K562 (cell line): Measurements from ENCODE around the gene EIF4G1.

Experiments
- BRCA1 ChIP-seq, 2 experiments: fragments of 450-650 bp in 1 of 2; sonication (generic) in 1 of 2; formaldehyde crosslinking in 1 of 2; IDR thresholded peaks; 2 replicates each; pipeline versions ENCODE4 v1.5.0 to v1.6.1; 2017 to 2020; ENCODE audit warnings: mild to moderate bottlenecking in 1 of 2, missing genetic modification reagents in 1 of 2
- CEBPB ChIP-seq: fragments of 450-650 bp; IDR thresholded peaks from 2 replicates; pipeline ENCODE4 v1.6.1; 2016; ENCODE audit warnings: missing genetic modification characterization, missing compliant biosample characterization
- JUN ChIP-seq, 2 experiments: sonication (generic) in 1 of 2; formaldehyde crosslinking in 1 of 2; IDR thresholded peaks; 2 replicates each; pipeline versions ENCODE4 v1.6.1 to v1.8.0; 2012 to 2022; ENCODE audit warnings: borderline replicate concordance in 2 of 2, mild to moderate bottlenecking in 2 of 2, improper control_type of control experiment in 1 of 2, low read depth in 1 of 2, low read length in 1 of 2, missing genetic modification reagents in 1 of 2
- KLF13 ChIP-seq: fragments of 450-650 bp; IDR thresholded peaks from 2 replicates; pipeline ENCODE4 v1.6.1; 2016; ENCODE audit warnings: missing genetic modification characterization, low read depth, mild to moderate bottlenecking, missing compliant biosample characterization, moderate library complexity, borderline replicate concordance
- POLR2A ChIP-seq: fragments of 450-650 bp; conservative IDR thresholded peaks from 2 replicates; pipeline ENCODE4 v1.6.1; 2016
- ZNF785 ChIP-seq: fragments of 250-450 bp; sonication (Bioruptor Pico); IDR thresholded peaks from 2 replicates; pipeline ENCODE4 v1.4.0; 2020; ENCODE audit warnings: mild to moderate bottlenecking
- TF ChIP-seq, protein P1 (sequence below): sonication (generic); formaldehyde crosslinking; IDR thresholded peaks from 2 replicates; pipeline ENCODE4 v1.8.1; 2023; ENCODE audit warnings: mild to moderate bottlenecking, missing genetic modification reagents
- TF ChIP-seq, protein P2 (sequence below): sonication (generic); formaldehyde crosslinking; IDR thresholded peaks from 2 replicates; pipeline ENCODE4 v1.8.0; 2022; ENCODE audit warnings: mild to moderate bottlenecking, missing genetic modification reagents
- TF ChIP-seq, protein P3 (sequence below), 3 experiments: IDR thresholded peaks in 2 of 3; conservative IDR thresholded peaks in 1 of 3; 2 replicates each; pipeline ENCODE4 v1.5.1; 2011 to 2012; ENCODE audit warnings: low read length in 3 of 3, mild to moderate bottlenecking in 3 of 3, control low read depth in 2 of 3, improper control_type of control experiment in 1 of 3, inconsistent platforms in 1 of 3, low read depth in 1 of 3, mixed read lengths in 1 of 3, moderate library complexity in 1 of 3; ENCODE audit not compliant: insufficient read depth in 2 of 3
- TF ChIP-seq, protein P4 (sequence below): sonication (generic); formaldehyde crosslinking; IDR thresholded peaks from 2 replicates; pipeline ENCODE4 v1.9.0; 2022; ENCODE audit warnings: mild to moderate bottlenecking, missing genetic modification reagents
- TF ChIP-seq, protein P5 (sequence below), 2 experiments: IDR thresholded peaks; 2 replicates each; pipeline ENCODE4 v1.6.1; 2011; ENCODE audit warnings: borderline replicate concordance in 1 of 2, control low read depth in 1 of 2, low read depth in 1 of 2, low read length in 1 of 2, mild to moderate bottlenecking in 1 of 2, mixed read lengths in 1 of 2, moderate library complexity in 1 of 2; ENCODE audit not compliant: insufficient read depth in 1 of 2, insufficient read length in 1 of 2, poor library complexity in 1 of 2, severe bottlenecking in 1 of 2; ENCODE audit errors: extremely low read depth in 1 of 2

DNA sequence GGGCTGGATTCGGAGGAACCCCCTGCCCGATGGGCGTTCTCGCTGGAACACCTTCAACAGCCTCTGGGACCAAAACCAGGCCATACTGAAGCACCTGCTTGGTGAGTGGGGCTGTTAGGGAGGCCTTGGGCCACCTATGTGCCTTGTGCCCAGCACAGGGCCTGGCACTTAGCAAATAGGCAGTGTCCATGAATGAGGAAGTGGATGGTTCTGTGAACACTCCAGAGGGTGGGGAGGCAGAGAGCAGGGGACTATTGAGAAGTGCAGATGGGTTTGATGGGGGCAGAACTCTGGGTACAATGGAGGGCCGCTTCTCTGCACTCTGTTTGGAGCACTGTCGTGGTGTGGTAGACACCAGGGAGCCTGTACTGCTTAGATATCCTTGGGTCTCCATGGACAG, 37.0 kb upstream of the EIF4G1 start:
- TF ChIP-seq, protein P1, sequence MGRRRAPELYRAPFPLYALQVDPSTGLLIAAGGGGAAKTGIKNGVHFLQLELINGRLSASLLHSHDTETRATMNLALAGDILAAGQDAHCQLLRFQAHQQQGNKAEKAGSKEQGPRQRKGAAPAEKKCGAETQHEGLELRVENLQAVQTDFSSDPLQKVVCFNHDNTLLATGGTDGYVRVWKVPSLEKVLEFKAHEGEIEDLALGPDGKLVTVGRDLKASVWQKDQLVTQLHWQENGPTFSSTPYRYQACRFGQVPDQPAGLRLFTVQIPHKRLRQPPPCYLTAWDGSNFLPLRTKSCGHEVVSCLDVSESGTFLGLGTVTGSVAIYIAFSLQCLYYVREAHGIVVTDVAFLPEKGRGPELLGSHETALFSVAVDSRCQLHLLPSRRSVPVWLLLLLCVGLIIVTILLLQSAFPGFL (CRISPR knock-in tag), result no peak
- TF ChIP-seq BRCA1 (IDR thresholded peaks at IDR 0.05) (no peak), BRCA1 (CRISPR knock-in tag; IDR thresholded peaks at IDR 0.05) (no peak), KLF13 (no peak), JUN (IDR thresholded peaks at IDR 0.05; ENCODE audit: borderline replicate concordance, low read depth, low read length) (no peak), JUN (CRISPR knock-in tag; IDR thresholded peaks at IDR 0.05; ENCODE audit: borderline replicate concordance) (no peak), CEBPB (tag) (no peak), POLR2A (no peak), ZNF785 (CRISPR knock-in tag) (no peak)
- TF ChIP-seq, protein P2, sequence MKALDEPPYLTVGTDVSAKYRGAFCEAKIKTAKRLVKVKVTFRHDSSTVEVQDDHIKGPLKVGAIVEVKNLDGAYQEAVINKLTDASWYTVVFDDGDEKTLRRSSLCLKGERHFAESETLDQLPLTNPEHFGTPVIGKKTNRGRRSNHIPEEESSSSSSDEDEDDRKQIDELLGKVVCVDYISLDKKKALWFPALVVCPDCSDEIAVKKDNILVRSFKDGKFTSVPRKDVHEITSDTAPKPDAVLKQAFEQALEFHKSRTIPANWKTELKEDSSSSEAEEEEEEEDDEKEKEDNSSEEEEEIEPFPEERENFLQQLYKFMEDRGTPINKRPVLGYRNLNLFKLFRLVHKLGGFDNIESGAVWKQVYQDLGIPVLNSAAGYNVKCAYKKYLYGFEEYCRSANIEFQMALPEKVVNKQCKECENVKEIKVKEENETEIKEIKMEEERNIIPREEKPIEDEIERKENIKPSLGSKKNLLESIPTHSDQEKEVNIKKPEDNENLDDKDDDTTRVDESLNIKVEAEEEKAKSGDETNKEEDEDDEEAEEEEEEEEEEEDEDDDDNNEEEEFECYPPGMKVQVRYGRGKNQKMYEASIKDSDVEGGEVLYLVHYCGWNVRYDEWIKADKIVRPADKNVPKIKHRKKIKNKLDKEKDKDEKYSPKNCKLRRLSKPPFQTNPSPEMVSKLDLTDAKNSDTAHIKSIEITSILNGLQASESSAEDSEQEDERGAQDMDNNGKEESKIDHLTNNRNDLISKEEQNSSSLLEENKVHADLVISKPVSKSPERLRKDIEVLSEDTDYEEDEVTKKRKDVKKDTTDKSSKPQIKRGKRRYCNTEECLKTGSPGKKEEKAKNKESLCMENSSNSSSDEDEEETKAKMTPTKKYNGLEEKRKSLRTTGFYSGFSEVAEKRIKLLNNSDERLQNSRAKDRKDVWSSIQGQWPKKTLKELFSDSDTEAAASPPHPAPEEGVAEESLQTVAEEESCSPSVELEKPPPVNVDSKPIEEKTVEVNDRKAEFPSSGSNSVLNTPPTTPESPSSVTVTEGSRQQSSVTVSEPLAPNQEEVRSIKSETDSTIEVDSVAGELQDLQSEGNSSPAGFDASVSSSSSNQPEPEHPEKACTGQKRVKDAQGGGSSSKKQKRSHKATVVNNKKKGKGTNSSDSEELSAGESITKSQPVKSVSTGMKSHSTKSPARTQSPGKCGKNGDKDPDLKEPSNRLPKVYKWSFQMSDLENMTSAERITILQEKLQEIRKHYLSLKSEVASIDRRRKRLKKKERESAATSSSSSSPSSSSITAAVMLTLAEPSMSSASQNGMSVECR, result no peak
- TF ChIP-seq, protein P3, sequence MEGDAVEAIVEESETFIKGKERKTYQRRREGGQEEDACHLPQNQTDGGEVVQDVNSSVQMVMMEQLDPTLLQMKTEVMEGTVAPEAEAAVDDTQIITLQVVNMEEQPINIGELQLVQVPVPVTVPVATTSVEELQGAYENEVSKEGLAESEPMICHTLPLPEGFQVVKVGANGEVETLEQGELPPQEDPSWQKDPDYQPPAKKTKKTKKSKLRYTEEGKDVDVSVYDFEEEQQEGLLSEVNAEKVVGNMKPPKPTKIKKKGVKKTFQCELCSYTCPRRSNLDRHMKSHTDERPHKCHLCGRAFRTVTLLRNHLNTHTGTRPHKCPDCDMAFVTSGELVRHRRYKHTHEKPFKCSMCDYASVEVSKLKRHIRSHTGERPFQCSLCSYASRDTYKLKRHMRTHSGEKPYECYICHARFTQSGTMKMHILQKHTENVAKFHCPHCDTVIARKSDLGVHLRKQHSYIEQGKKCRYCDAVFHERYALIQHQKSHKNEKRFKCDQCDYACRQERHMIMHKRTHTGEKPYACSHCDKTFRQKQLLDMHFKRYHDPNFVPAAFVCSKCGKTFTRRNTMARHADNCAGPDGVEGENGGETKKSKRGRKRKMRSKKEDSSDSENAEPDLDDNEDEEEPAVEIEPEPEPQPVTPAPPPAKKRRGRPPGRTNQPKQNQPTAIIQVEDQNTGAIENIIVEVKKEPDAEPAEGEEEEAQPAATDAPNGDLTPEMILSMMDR (IDR thresholded peaks at IDR 0.05 in 2 of 3, conservative IDR thresholded peaks at IDR 0.05 in 1 of 3; ENCODE audit: insufficient read depth in 2 of 3, low read depth in 1 of 3, low read length in 3 of 3), result no peak
- TF ChIP-seq, protein P4, sequence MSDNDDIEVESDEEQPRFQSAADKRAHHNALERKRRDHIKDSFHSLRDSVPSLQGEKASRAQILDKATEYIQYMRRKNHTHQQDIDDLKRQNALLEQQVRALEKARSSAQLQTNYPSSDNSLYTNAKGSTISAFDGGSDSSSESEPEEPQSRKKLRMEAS (CRISPR knock-in tag), result no peak
- TF ChIP-seq, protein P5, sequence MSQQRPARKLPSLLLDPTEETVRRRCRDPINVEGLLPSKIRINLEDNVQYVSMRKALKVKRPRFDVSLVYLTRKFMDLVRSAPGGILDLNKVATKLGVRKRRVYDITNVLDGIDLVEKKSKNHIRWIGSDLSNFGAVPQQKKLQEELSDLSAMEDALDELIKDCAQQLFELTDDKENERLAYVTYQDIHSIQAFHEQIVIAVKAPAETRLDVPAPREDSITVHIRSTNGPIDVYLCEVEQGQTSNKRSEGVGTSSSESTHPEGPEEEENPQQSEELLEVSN (IDR thresholded peaks at IDR 0.05; ENCODE audit: borderline replicate concordance in 1 of 2, extremely low read depth in 1 of 2, insufficient read depth in 1 of 2, insufficient read length in 1 of 2, low read depth in 1 of 2, low read length in 1 of 2, poor library complexity in 1 of 2, severe bottlenecking in 1 of 2), result no peak
